Measurements from ENCODE around the gene STARD10. TPM values are rescaled to one million over a fixed set of nuclear protein-coding genes. Genes with fewer than 3 reads are reported as not detected.

Gene STARD10
- total and polyA plus RNA-seq, 9 of the 15 experiments (the other 6 are each of a cell fraction or from before 2014, with no cell fraction given): 0.15 to 52.9 (median 32.3) TPM

DNA sequence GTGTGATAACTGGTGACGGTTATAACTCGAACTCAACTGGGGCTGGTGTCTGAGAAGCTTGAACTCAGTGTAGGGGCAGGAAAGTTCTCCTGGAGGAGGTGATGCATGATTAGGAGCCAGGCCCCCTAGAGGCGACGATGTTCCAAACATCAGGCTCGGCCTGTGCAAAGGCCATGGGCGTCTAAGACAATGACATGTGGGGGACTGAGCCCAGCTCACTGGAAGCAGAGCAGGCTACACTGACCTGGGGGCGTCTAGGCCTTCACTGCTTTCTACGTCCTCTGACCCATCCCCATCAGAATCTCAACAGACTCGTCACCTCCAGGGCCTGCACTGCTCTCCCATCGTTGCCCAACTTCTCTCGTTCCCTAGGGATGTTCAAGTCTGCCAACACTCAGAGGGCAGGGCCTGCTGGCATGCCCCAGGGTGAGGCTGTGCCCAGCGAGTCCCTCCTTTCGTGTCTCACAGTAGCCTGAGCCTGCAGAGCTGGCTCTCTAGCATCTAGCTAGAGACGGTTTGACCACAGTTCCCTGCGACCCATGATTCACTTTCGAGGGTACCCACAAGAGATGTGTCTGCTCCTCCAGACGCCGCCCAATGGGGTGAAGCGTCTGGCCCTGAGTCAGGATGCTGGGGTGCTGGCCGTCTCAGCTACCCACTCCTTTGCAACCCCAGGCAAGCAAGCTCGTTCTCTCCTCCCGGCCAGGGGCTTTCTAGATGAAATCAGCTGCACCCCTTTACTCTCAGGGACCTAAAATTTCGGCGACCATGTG, 19.3 kb upstream of the STARD10 start (continued):
- TF ChIP-seq ARID4B (CRISPR knock-in tag; IDR thresholded peaks at IDR 0.05) (no peak), ESRRB (CRISPR knock-in tag; IDR thresholded peaks at IDR 0.05; ENCODE audit: borderline replicate concordance) (no peak), GATA2 (CRISPR knock-in tag; IDR thresholded peaks at IDR 0.05) (no peak), SRSF9 (IDR thresholded peaks at IDR 0.05; ENCODE audit: borderline replicate concordance, low read depth, low read length) (no peak), WHSC1 (IDR thresholded peaks at IDR 0.05; ENCODE audit: low read length) (no peak), NR4A1 (CRISPR knock-in tag; IDR thresholded peaks at IDR 0.05) (no peak), NR4A1 (tag; IDR thresholded peaks at IDR 0.05) (no peak), HMG20B (CRISPR knock-in tag; IDR thresholded peaks at IDR 0.05) (no peak), PRDM10 (IDR thresholded peaks at IDR 0.05; ENCODE audit: partially characterized antibody) (peak; percentile 40), DNMT1 (IDR thresholded peaks at IDR 0.05) (no peak), ZNF316 (IDR thresholded peaks at IDR 0.05) (no peak), ZBTB8A (IDR thresholded peaks at IDR 0.05; ENCODE audit: partially characterized antibody) (no peak), HNRNPUL1 (IDR thresholded peaks at IDR 0.05; ENCODE audit: low read length) (no peak), SMAD3 (CRISPR knock-in tag; conservative IDR thresholded peaks at IDR 0.05) (no peak), SETDB1 (IDR thresholded peaks at IDR 0.05; ENCODE audit: low read length) (no peak), ZBTB17 (CRISPR knock-in tag; IDR thresholded peaks at IDR 0.05) (no peak), YBX1 (IDR thresholded peaks at IDR 0.05) (no peak), ATF7 (IDR thresholded peaks at IDR 0.05) (peak; percentile 59; the same call in 1 of the 2 replicates), HOXB6 (CRISPR knock-in tag; IDR thresholded peaks at IDR 0.05; ENCODE audit: borderline replicate concordance) (no peak), ZSCAN32 (CRISPR knock-in tag; IDR thresholded peaks at IDR 0.05) (0 out of 2 replicates have a peak, but pooled peaks have one; percentile 31), FOXK1 (CRISPR knock-in tag; IDR thresholded peaks at IDR 0.05; ENCODE audit: borderline replicate concordance) (no peak), CREM (IDR thresholded peaks at IDR 0.05; ENCODE audit: low read depth) (peak; percentile 32; the same call in 1 of the 2 replicates)

Data from K562 (cell line).